ENCODE measurements around the gene TMEM184C. TPM values are rescaled to one million over a fixed set of nuclear protein-coding genes. Genes with fewer than 3 reads are reported as not detected.

TMEM184C gene
- total RNA-seq, 4 donors from 2014 or later = 22.2 to 33.2 (median 24.4) TPM

DNA sequence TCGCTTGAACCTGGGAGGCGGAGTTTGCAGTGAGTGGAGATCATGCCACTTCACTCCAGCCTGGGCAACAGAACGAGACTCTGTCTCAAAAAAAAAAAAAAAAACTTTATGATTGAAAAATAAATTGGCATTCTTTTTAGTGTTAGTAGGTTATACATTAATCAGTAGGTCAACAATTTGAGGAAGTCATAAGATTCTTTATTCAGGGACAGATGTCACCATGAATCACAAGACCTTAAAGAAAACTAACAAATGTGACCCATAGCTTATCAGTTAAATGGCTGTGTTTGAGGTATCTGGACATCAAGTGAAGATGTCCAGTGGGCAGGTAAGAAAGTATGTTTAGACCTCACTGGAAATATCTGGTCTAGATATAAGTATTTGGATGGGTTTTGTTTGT lies 76.0 kb downstream of the TMEM184C start:
- no peak for TF ChIP-seq EP300 (IDR thresholded peaks at IDR 0.05)
- DNase-seq (ENCODE audit: low spot score in 2 of 2) = no peak
- WGBS, 2 donors = 90 to 92% methylated on average over 3 of the region's 3 CpGs
- Histone ChIP-seq H3K4me3 (no peak overlapping the region), H3K27me3 (no peaks in the 10 kb centered on the region), H3K36me3 (no peaks in the 10 kb centered on the region), H3K27ac (no peak overlapping the region), H3K9me3 (no peaks in the 10 kb centered on the region), H3K4me1 (no peaks in the 10 kb centered on the region)

DNA sequence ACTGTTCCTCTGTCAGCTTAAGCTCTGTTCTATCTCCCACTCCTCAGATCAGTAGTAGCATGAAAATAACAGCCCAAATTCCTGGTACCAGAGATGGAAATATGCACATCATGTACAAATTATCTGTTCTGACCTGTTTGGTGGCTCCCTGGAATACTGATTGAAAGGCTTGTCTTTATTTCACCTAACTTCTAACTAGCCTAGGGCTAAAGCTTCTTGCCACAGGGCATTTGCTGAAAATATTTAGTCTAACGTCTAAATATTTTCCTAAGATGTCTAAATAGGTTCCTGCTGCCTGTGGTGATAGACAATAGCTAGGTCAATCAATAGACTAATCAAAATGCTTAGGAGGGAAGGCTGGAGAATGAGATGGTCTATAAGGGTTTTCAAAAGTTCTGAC lies 79.7 kb downstream of the TMEM184C start:
- H3K4me3 ChIP-seq = no peak overlapping the region
- no peak overlapping the region for H3K27ac ChIP-seq
- no peak for DNase-seq (ENCODE audit: low spot score in 2 of 2)
- no peaks in the 10 kb centered on the region for H3K27me3 ChIP-seq
- no peaks in the 10 kb centered on the region for H3K36me3 ChIP-seq
- TF ChIP-seq POLR2A (IDR thresholded peaks at IDR 0.05) (no peak), EP300 (IDR thresholded peaks at IDR 0.05) (no peak)
- TF ChIP-seq, protein P1, sequence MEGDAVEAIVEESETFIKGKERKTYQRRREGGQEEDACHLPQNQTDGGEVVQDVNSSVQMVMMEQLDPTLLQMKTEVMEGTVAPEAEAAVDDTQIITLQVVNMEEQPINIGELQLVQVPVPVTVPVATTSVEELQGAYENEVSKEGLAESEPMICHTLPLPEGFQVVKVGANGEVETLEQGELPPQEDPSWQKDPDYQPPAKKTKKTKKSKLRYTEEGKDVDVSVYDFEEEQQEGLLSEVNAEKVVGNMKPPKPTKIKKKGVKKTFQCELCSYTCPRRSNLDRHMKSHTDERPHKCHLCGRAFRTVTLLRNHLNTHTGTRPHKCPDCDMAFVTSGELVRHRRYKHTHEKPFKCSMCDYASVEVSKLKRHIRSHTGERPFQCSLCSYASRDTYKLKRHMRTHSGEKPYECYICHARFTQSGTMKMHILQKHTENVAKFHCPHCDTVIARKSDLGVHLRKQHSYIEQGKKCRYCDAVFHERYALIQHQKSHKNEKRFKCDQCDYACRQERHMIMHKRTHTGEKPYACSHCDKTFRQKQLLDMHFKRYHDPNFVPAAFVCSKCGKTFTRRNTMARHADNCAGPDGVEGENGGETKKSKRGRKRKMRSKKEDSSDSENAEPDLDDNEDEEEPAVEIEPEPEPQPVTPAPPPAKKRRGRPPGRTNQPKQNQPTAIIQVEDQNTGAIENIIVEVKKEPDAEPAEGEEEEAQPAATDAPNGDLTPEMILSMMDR (IDR thresholded peaks at IDR 0.05) = no peak
- peaks cover 0 to 12% (median 0%) of the 10 kb centered on the region in 4 donors for H3K9me3 ChIP-seq
- 43 to 73% methylated on average over 1 of the region's 1 CpG for WGBS, 2 donors
- H3K4me1 ChIP-seq = no peaks in the 10 kb centered on the region

DNA sequence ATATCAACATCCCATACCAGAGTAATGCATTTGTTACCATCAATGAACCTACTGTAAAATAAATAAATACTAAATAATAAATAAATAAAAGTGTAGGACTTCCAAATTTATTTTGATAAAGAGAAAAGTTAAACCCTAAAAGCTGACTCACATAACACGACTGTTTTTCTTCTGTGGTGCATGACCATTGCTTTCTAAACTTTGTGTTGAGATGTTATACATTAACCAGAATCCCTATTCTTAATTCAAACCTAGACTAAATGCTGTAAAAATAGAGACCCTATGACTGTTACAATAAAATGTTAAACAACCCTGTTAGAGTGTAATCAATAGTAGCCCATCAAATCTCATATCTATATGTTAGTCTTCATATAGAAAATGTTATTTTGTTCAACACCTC lies 87.6 kb downstream of the TMEM184C start:
- no peak overlapping the region for H3K27ac ChIP-seq
- H3K4me3 ChIP-seq = no peak overlapping the region
- TF ChIP-seq, protein P1 (IDR thresholded peaks at IDR 0.05) = no peak
- TF ChIP-seq EP300 (IDR thresholded peaks at IDR 0.05) (no peak), POLR2A (IDR thresholded peaks at IDR 0.05) (no peak)
- H3K27me3 ChIP-seq = no peaks in the 10 kb centered on the region
- DNase-seq (ENCODE audit: low spot score in 2 of 2) = no peak
- H3K4me1 ChIP-seq = peaks cover 0 to 11% (median 2%) of the 10 kb centered on the region in 4 donors
- H3K36me3 ChIP-seq = no peaks in the 10 kb centered on the region
- WGBS, 2 donors = 80 to 89% methylated on average over 1 of the region's 1 CpG
- H3K9me3 ChIP-seq = peaks cover 0 to 7% (median 0%) of the 10 kb centered on the region in 4 donors

DNA sequence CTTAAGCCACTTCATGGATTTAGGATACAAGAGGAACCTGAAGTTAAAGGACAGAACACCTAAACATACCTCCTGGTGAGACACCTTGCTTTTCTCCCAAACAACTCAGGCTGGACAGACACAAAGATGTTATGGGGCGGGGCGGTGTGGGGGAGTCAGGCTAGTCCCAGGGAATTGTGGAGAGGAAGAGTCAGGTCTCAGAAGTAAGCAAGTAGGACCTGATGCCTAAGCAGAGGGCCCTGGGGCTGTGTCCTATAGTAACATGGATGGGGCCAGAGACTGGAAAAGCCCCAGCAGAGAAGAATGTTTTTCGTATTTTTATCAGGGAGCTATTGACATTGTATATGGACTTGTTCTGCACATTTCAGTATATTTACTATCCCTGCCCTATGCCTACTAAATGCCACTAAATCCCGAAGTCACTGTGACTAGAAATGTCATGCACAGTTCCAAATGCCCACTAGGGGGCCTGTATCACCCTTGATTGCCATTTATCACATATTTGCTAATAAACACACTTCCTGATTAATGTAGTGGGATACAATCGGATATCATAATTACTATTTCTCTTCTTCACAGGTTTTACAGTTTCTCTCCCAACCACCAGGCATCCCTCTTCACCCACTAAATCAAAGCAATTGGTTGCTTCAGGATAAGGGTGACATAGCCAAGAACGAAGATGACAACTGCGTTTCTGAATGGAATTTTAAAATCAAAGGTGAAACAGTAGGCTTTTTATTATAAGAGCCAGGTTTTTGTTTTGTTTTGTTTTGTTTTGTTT lies 90.9 kb downstream of the TMEM184C start:
- no peaks in the 10 kb centered on the region for H3K36me3 ChIP-seq
- H3K4me3 ChIP-seq = no peak overlapping the region
- peak; percentile 44 to 85 for DNase-seq (ENCODE audit: low spot score in 2 of 2)
- no peaks in the 10 kb centered on the region for H3K27me3 ChIP-seq
- peak in 1 of 2 donors; percentile 29 for TF ChIP-seq EP300 (IDR thresholded peaks at IDR 0.05)
- TF ChIP-seq POLR2A (IDR thresholded peaks at IDR 0.05) = no peak
- TF ChIP-seq, protein P1 (IDR thresholded peaks at IDR 0.05) = peak; percentile 77 to 94 (median 84)
- WGBS, 2 donors = 30 to 38% methylated on average over 7 of the region's 7 CpGs
- peaks cover 0 to 11% (median 2%) of the 10 kb centered on the region in 4 donors for H3K4me1 ChIP-seq
- peak overlapping the region in 1 of 4 donors; percentile 2 for H3K27ac ChIP-seq
- no peaks in the 10 kb centered on the region for H3K9me3 ChIP-seq

DNA sequence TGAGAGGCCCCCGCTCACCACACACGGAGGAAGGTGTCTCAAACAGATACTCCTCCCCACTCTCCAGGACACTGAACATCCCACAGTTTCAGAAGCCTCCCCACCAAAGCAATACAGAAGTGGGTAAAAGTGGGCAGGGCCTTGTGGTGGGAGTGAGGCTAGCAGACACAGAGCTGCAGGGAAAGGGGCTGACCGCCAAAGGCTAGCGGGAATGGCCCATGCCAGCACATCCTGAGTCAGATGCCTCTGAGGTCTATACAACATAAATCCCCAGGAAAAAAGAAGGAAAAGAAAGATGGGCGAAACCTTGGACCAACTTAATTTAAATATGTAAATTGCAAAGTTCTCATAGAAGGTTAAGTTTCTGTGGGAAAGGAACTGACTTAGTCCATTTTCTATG lies 92.8 kb downstream of the TMEM184C start:
- Histone ChIP-seq H3K36me3 (no peaks in the 10 kb centered on the region), H3K4me3 (no peak overlapping the region), H3K4me1 (peaks cover 0 to 11% (median 2%) of the 10 kb centered on the region in 4 donors), H3K27ac (no peak overlapping the region), H3K9me3 (no peaks in the 10 kb centered on the region), H3K27me3 (no peaks in the 10 kb centered on the region)
- no peak for DNase-seq (ENCODE audit: low spot score in 2 of 2)
- 92 to 96% methylated on average over 5 of the region's 5 CpGs for WGBS, 2 donors
- TF ChIP-seq EP300 (IDR thresholded peaks at IDR 0.05) = no peak
- TF ChIP-seq POLR2A (IDR thresholded peaks at IDR 0.05) = no peak
- TF ChIP-seq, protein P1 (IDR thresholded peaks at IDR 0.05) = no peak
